NT2/D1 (cell line): ENCODE measurements around the gene ELFN2.

Source experiments
- DNase-seq: peaks from one replicate; pipeline ENCODE4 v3.0.0-alpha.2; 2011; ENCODE audit warnings: low read depth, low spot score
- H3K27me3 ChIP-seq: 2 replicates; pipeline ENCODE4 v1.6.0; 2011; ENCODE audit warnings: mild to moderate bottlenecking; ENCODE audit not compliant: insufficient read length, insufficient read depth
- H3K36me3 ChIP-seq: 2 replicates; pipeline ENCODE4 v1.6.1; 2011; ENCODE audit warnings: mild to moderate bottlenecking, low read length, mixed read lengths; ENCODE audit not compliant: insufficient read depth, insufficient read length
- H3K4me1 ChIP-seq: 2 replicates; pipeline ENCODE4 v1.5.1; 2011; ENCODE audit not compliant: insufficient read depth, insufficient read length
- H3K4me3 ChIP-seq: 2 replicates; pipeline ENCODE4 v1.5.1; 2011; ENCODE audit warnings: low read depth; ENCODE audit not compliant: insufficient read length
- H3K9ac ChIP-seq: 2 replicates; pipeline ENCODE4 v1.6.0; 2011; ENCODE audit warnings: low read depth; ENCODE audit not compliant: insufficient read length
- H3K9me3 ChIP-seq: 2 replicates; pipeline ENCODE4 v1.5.1; 2011; ENCODE audit warnings: mild to moderate bottlenecking, low read length; ENCODE audit not compliant: insufficient read depth
- SUZ12 ChIP-seq: IDR thresholded peaks from 2 replicates; pipeline ENCODE4 v1.6.1; 2011; ENCODE audit not compliant: insufficient read length, insufficient read depth; ENCODE audit errors: extremely low read depth
- YY1 ChIP-seq: IDR thresholded peaks from 2 replicates; pipeline ENCODE4 v1.6.1; 2011; ENCODE audit not compliant: insufficient read length, insufficient read depth
- ZNF274 ChIP-seq: IDR thresholded peaks from 2 replicates; pipeline ENCODE4 v1.6.1; 2011; ENCODE audit warnings: mild to moderate bottlenecking, low read depth, low read length

Gene ELFN2

DNA sequence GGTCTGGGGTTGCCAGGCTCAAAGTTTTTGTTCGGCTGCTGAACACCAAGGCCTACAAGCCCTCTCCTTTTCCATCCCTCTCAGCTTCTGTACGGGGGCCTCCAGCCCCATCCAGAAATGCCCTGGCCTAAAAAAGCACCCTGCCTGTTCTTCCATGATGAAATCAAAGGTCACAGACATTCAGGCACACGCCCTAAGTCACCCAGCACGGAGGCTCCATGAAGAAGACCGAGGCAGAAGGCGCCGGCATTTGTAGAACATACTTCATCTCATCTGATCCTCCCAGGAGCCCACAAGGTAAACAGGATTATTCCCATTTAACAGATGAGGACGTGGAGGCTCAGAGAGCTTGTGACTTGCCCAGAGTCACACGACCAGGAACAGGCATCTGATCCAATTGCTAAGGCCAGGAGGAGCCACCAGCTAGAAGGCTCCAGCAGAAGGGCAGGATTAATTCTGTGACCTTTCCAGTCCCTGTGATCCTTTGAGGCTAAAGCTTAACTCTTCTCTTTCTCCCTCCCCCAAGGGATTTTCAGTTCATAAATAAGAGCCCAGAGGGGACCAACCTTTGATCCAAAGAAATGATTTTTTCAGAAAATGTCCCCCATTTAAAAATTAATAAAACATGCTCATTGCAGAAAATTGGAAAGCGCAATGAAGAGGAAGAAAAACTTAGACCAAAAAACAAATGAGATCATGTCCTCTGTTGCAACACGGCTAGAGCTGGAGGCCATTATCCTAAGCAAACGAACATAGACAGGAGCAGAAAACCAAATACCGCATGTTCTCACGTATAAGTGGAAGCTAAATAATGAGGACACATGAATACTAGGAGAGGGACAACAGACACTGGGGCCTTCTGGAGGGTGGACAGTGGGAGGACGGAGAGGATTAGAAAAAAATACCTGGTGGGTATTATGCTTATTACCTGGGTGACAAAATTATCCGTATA lies 106.3 kb downstream of the ELFN2 start:
- H3K36me3 ChIP-seq: no peaks in the 10 kb centered on the region
- TF ChIP-seq SUZ12 (no peak), ZNF274 (no peak), YY1 (no peak)
- peaks cover 19% of the 10 kb centered on the region for H3K4me1 ChIP-seq
- no peak overlapping the region for H3K4me3 ChIP-seq
- peaks cover 23% of the 10 kb centered on the region for H3K27me3 ChIP-seq
- H3K9me3 ChIP-seq: no peaks in the 10 kb centered on the region
- no peak overlapping the region for H3K9ac ChIP-seq
- DNase-seq: no peak

GRCh38 chr22:37319469-37319868 lies 107.8 kb downstream of the ELFN2 start:
- peaks cover 14% of the 10 kb centered on the region for H3K4me1 ChIP-seq
- DNase-seq: no peak
- H3K9me3 ChIP-seq: no peaks in the 10 kb centered on the region
- H3K27me3 ChIP-seq: peaks cover 12% of the 10 kb centered on the region
- H3K36me3 ChIP-seq: no peaks in the 10 kb centered on the region
- H3K9ac ChIP-seq: no peak overlapping the region
- no peak for TF ChIP-seq ZNF274
- no peak for TF ChIP-seq YY1
- no peak for TF ChIP-seq SUZ12
- no peak overlapping the region for H3K4me3 ChIP-seq

DNA sequence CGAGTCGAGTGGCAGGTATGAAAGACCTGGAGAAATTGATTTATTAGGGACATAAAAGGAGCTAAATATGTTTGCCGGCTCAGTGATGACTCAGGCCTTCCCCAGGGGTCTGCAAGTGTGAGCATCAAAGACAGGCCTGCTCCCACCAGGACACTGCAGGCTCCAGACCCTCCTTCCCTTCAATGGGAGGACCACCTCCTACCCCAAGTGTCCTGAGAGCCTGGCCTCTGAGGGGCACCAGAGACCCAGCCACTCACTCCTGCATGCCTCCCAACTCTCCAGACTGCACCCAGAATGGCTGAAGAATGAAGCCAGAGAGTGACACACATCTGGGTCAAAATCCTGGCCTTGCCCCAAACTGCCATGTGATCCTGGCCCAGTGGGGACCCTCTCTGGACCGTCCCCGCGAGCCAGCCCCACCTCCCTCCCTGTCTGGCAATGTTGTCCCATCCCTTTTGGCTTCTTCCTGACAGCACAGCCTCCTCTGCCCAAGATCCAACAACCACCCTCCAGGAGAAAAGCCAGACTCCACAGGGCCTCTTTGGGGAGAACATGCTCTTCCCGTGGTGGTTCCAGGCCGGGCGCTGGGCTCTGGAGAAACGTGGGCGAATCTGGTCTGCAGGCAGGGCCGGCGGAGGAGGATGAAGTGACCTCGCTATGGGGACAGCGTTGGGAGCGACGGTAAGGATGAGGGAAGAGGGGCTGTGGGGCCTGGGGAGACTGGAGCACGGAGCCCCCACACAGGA lies 108.7 kb downstream of the ELFN2 start:
- no peak for DNase-seq
- Histone ChIP-seq H3K27me3 (peaks cover 3% of the 10 kb centered on the region), H3K36me3 (no peaks in the 10 kb centered on the region), H3K4me1 (peaks cover 12% of the 10 kb centered on the region), H3K9me3 (no peaks in the 10 kb centered on the region), H3K4me3 (no peak overlapping the region), H3K9ac (peak overlapping the region; percentile 42)
- no peak for TF ChIP-seq ZNF274
- TF ChIP-seq SUZ12: no peak
- TF ChIP-seq YY1: no peak
